ENCODE measurements around the gene SLC2A14. TPM values are rescaled to one million over a fixed set of nuclear protein-coding genes. Genes with fewer than 3 reads are reported as not detected.
"Not testable (repeated sequence)": the region's sequence is repeated elsewhere in the genome, so short reads cannot be mapped to it uniquely, and the experiment has no call there.

Gene SLC2A14
- total RNA-seq, 1 donor = 1.9 TPM

DNA sequence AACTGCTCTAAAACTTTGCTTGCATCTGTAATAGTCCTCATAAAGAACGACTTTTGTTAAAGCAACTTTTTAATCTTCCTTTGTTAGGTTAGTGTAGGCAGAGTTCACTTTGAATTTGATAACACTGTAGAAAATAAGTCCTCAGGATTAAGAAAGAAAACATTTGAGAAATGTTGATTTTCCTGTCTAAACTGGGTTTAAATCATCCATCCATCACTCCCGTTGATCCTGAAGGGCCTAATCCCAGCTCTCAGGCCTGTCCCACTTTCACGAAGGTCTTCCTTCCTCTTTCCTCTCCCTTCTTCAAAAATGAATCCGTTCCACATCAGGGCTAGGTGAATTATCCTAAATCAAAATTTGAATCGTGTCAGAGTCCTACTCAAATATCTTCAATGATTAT, 36.9 kb downstream of the SLC2A14 start:
- DNase-seq (ENCODE audit: low read depth in 2 of 3, low spot score in 2 of 3) = no peak

DNA sequence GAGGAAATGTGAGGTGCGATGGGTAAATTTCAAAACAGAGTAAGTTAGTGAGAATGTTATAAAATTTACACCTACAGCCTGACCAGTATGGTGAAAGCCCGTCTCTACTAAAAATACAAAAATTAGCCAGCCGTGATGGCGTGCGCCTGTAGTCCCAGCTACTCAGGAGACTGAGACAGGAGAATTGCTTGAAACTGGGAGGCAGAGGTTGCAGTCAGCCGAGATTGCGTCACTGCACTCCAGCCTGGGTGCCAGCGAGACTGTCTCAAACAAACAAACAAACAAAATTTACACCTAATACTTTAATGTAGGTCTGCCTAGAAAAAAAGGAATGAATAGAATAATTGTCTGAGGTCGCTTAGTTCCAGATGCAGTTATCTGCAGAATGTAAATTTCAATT, 37.6 kb downstream of the SLC2A14 start:
- DNase-seq (ENCODE audit: low read depth in 2 of 3, low spot score in 2 of 3) = no peak

DNA sequence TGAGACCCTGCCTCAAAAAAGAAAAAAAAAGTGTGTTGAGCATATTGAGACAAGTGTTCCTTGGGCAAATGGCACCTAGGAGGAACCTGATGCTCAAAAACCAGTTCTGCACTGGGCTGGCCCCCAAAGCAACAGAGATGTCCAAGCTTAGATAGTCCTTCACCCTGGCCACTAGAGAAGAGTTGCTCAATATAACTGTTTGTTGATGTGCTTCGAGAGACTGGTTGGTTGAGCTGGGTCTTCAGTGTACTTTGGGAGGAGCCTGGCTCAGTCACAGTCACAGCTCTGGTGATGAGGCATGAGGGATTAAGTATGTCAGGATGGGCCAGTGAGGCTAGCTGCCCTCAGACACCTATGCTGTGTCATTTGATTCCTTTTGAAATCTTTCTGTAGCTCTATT, 38.0 kb downstream of the SLC2A14 start:
- DNase-seq (ENCODE audit: low read depth in 2 of 3, low spot score in 2 of 3) = no peak

GRCh38 chr12:7833831-7834230, 38.9 kb downstream of the SLC2A14 start:
- DNase-seq (ENCODE audit: low read depth in 2 of 3, low spot score in 2 of 3) = no peak

GRCh38 chr12:7833201-7833600, 39.5 kb downstream of the SLC2A14 start:
- DNase-seq (ENCODE audit: low read depth in 2 of 3, low spot score in 2 of 3) = peak in 1 of 3 donors; percentile 9

- peak in 2 of 3 donors; percentile 59 to 64 for DNase-seq (ENCODE audit: low read depth in 2 of 3, low spot score in 2 of 3)
These were observed 40.5 kb downstream of the SLC2A14 start for GRCh38 chr12:7832059-7832696.

GRCh38 chr12:7829737-7830136, 43.0 kb downstream of the SLC2A14 start:
- not testable (repeated sequence) for DNase-seq (ENCODE audit: low read depth in 2 of 3, low spot score in 2 of 3)

DNA sequence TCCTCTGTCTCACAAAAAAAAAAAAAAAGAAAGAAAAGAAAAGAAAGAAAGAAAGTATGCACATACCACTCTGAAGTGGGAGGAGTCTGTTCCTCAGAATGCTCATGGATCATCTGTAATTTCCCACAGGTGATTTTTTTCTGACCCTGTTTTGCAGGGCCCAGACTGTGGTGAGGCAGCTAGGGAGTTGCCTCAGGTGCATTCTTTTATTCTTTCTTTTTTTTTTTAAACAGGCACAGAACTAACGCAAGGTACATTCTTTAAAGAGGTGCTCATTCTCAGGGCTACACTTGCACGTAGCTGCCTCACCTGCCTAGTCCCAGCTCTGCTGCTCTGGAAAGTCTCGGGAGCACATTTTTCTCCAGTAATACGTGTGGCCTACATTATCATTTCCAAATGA, 47.0 kb downstream of the SLC2A14 start:
- DNase-seq (ENCODE audit: low read depth in 2 of 3, low spot score in 2 of 3) = not testable (repeated sequence)

- peak; percentile 5 to 81 (median 68) for DNase-seq (ENCODE audit: low read depth in 2 of 3, low spot score in 2 of 3)
These were observed 65.7 kb downstream of the SLC2A14 start for GRCh38 chr12:7806863-7807487.

GRCh38 chr12:7806319-7806718, 66.4 kb downstream of the SLC2A14 start:
- DNase-seq (ENCODE audit: low read depth in 2 of 3, low spot score in 2 of 3) = not testable (repeated sequence)

DNA sequence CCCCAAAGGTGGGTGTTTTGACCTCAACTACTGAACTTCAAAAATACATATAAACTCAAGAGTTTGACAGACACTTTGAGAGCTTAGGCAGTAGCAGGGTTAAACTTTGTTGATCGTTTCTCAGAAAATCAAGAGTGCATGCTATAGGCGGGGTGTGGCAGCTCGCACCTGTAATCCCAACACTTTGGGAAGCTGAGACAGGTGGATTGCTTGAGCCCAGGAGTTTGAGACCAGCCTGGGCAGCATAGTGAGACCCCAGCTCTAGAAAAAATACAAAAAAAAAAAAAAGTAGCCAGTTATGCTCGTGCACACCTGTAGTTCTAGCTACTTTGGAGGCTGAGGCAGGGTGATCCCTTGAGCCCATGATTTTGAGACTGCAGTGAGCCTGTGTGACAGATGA, 71.3 kb downstream of the SLC2A14 start:
- no peak for DNase-seq (ENCODE audit: low read depth in 2 of 3, low spot score in 2 of 3)

DNA sequence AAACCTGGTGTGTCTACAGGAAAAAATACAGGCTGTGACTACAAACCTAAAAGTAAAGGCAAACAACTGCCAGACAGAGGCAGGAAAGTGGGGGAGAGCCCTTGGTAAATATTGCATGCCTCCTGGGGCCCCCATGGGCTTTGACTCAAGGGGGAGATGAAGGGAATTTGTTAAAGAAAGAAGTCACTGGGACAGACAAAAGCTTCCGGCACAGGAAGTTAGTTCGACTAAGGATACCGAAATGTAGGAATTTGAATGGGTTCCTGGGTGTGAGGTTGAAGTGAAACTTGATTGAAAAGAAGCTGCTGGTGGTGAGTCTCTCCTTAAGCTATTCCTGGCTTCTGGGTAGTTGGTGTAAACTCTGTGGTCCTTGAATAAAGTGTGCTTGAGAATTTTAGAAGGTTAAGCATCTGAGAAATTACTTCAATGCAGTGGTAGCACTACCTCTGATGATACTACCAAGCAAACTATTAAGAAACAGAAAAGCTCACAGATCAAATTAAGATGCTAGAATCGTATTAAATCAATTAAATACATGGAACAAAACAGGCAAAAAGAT, 73.9 kb downstream of the SLC2A14 start:
- DNase-seq (ENCODE audit: low read depth in 2 of 3, low spot score in 2 of 3) = not testable (repeated sequence)

DNA sequence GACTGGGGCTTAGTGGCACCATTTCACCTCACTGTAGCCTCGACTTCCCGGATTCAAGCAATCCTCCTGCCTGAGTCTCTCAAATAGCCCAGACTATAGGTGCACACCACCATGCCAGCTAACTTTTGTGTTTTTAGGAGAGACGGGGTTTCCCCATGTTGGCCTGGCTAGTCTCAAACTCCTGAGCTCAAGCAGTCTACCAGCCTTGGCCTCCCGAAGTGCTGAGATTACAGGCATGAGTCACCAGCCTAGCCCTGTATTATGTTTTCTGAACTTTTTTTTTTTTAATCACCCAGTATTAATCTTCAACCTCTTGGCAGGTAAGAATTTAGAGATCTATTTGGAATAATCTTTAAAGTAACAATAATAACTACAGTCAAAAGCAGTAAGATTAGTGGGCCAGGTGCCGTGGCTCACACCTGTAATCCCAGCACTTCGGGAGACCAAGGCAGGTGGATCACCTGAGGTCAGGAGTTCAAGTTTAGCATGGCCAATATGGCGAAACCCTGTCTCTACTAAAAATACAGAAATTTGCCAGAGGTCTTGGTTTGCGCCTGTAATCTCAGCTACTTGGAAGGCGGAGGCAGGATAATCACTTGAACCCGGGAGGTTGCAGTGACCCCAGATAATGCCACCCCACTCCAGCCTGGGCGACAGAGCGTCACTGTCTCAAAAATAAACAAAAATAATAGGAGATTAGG, 74.9 kb downstream of the SLC2A14 start:
- no peak for DNase-seq (ENCODE audit: low read depth in 2 of 3, low spot score in 2 of 3)

GRCh38 chr12:7797269-7797668, 75.4 kb downstream of the SLC2A14 start:
- DNase-seq (ENCODE audit: low read depth in 2 of 3, low spot score in 2 of 3) = not testable (repeated sequence)

DNA sequence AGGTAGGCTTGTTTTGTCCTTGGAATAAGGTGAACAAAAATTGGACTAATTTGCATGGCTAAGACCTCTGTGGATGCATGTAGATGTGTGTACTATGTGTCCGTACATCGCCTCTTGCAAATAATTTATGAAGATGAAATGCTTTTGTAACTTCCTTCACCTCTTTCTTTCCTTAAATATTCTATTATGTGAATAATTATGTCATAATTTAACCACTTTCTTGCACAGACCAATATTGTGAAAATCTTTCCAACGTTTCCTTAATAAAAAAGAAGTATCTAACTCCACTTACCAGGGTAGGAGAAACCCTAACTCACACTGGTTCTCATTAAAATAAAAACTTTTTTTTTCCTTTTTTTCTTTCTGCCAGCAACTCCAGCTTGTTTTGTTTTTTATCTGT, 79.5 kb downstream of the SLC2A14 start:
- DNase-seq (ENCODE audit: low read depth in 2 of 3, low spot score in 2 of 3) = no peak

GRCh38 chr12:7788884-7789528, 83.7 kb downstream of the SLC2A14 start, which contains the start of gene NANOG:
NANOG (plus strand) TSS chr12:7789402; CDS start chr12:7789615, 213 bp downstream.
- not testable (repeated sequence) for DNase-seq (ENCODE audit: low read depth in 2 of 3, low spot score in 2 of 3)

DNA sequence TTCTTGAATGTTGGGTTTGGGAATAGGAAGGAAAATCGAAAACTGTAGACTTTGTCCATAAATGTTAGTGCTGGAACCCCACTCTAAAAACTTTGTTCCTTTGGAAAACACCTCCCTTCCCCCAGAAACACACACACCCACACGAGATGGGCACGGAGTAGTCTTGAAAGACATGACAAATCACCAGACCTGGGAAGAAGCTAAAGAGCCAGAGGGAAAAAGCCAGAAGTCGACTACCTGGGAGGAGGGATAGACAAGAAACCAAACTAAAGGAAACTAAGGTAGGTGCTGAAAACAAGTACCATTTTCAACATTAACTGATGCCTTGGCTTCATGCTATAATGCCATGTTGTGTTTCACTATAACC, 84.4 kb downstream of the SLC2A14 start:
- DNase-seq (ENCODE audit: low read depth in 2 of 3, low spot score in 2 of 3) = no peak

GRCh38 chr12:7787574-7788293, 85.0 kb downstream of the SLC2A14 start:
- no peak for DNase-seq (ENCODE audit: low read depth in 2 of 3, low spot score in 2 of 3)

- DNase-seq (ENCODE audit: low read depth in 2 of 3, low spot score in 2 of 3) = no peak
These were observed 88.0 kb downstream of the SLC2A14 start for GRCh38 chr12:7784701-7785100.

DNA sequence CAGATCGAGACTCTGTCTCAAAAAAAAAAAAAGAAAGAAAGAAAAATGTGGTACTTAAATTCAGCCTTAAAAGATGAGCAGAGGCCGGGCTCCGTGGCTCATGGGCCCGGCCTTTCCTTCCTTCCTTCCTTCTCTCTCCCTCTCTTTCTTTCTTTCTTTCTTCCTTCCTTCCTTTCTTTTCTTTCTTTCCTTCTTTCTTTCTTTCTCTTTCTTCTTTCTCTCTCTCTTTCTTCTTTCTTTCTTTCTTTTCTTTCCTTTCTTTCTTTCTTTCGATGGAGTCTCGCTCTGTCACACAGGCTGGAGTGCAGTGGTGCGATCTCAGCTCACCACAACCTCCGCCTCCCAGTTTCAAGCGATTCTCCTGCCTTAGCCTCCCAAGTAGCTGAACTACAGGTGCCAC, 89.3 kb downstream of the SLC2A14 start:
- DNase-seq (ENCODE audit: low read depth in 2 of 3, low spot score in 2 of 3) = not testable (repeated sequence)
